GM23338 (cell line): ENCODE measurements around the gene NCSTN. TPM values are rescaled to one million over a fixed set of nuclear protein-coding genes. Genes with fewer than 3 reads are reported as not detected.
A peak's percentile ranks its signal among the peaks of the same experiment; 100 is the strongest.

Experiments used
- ATAC-seq: fragments of 200-7000 bp; cut with Tn5 transposase; 3 replicates; pipeline ENCODE4 v1.9.1; 2020
- DNase-seq: peaks from one replicate; pipeline ENCODE4 v3.0.0-alpha.2; 2015; ENCODE audit warnings: low spot score
- H2AFZ ChIP-seq: fragments of 200-600 bp; sonication (generic); 2 replicates; pipeline ENCODE4 v1.8.0; 2016; ENCODE audit warnings: antibody characterized with exemption, mild to moderate bottlenecking, moderate library complexity
- H3F3A ChIP-seq: fragments of 200-600 bp; sonication (generic); replicated peaks from 2 replicates; pipeline ENCODE4 v1.8.0; 2017; ENCODE audit warnings: antibody characterized with exemption, mixed run types, low read depth
- H3K27ac ChIP-seq: fragments of 200-600 bp; sonication (generic); 2 replicates; pipeline ENCODE4 v1.6.1; 2016; ENCODE audit warnings: low read depth
- H3K27me3 ChIP-seq: fragments of 200-600 bp; sonication (generic); 2 replicates; pipeline ENCODE4 v1.8.0; 2016; ENCODE audit warnings: mild to moderate bottlenecking, mixed run types, moderate library complexity; ENCODE audit not compliant: insufficient read depth
- H3K36me3 ChIP-seq: fragments of 200-600 bp; sonication (generic); 2 replicates; pipeline ENCODE4 v1.8.0; 2016; ENCODE audit warnings: mild to moderate bottlenecking; ENCODE audit not compliant: insufficient read depth
- H3K4me1 ChIP-seq: fragments of 200-600 bp; sonication (generic); 2 replicates; pipeline ENCODE4 v1.8.0; 2016; ENCODE audit warnings: mild to moderate bottlenecking, moderate library complexity; ENCODE audit not compliant: insufficient read depth
- H3K4me2 ChIP-seq: fragments of 200-600 bp; sonication (generic); 2 replicates; pipeline ENCODE4 v1.7.1; 2017; ENCODE audit warnings: mixed run types
- H3K4me3 ChIP-seq: fragments of 200-600 bp; sonication (generic); 2 replicates; pipeline ENCODE4 v1.6.1; 2016; ENCODE audit warnings: mixed run types
- H3K79me2 ChIP-seq: fragments of 200-600 bp; sonication (generic); replicated peaks from 2 replicates; pipeline ENCODE4 v1.8.0; 2017; ENCODE audit warnings: mild to moderate bottlenecking; ENCODE audit not compliant: insufficient read depth
- H3K9me2 ChIP-seq: fragments of 200-600 bp; sonication (generic); 2 replicates; pipeline ENCODE4 v1.8.0; 2017; ENCODE audit not compliant: insufficient read depth
- H4K20me1 ChIP-seq: fragments of 200-600 bp; sonication (generic); replicated peaks from 2 replicates; pipeline ENCODE4 v1.8.0; 2017; ENCODE audit warnings: mild to moderate bottlenecking; ENCODE audit not compliant: insufficient read depth
- H3K27ac Mint-ChIP-seq: 2 replicates; pipeline ENCODE4 v1.8.0; 2020; ENCODE audit warnings: inconsistent platforms, mild to moderate bottlenecking, moderate library complexity, mixed read lengths
- H3K27me3 Mint-ChIP-seq: 3 replicates; pipeline ENCODE4 v1.8.0; 2022; ENCODE audit warnings: low read depth, mild to moderate bottlenecking, moderate library complexity, mixed read lengths, inconsistent platforms; ENCODE audit not compliant: insufficient read depth, poor library complexity
- H3K36me3 Mint-ChIP-seq: 3 replicates; pipeline ENCODE4 v1.8.0; 2021; ENCODE audit warnings: low read depth, mild to moderate bottlenecking, inconsistent platforms, moderate library complexity, mixed read lengths
- H3K4me1 Mint-ChIP-seq: 3 replicates; pipeline ENCODE4 v1.8.0; 2020; ENCODE audit warnings: mild to moderate bottlenecking, inconsistent platforms, mixed read lengths
- H3K4me3 Mint-ChIP-seq: 3 replicates; pipeline ENCODE4 v1.8.0; 2021; ENCODE audit warnings: moderate library complexity, mild to moderate bottlenecking, inconsistent platforms, mixed read lengths
- H3K9me3 Mint-ChIP-seq: 3 replicates; pipeline ENCODE4 v1.8.0; 2020; ENCODE audit warnings: moderate library complexity, mild to moderate bottlenecking, inconsistent platforms, mixed read lengths
- CREB1 ChIP-seq: fragments of 250-450 bp; sonication (Bioruptor Pico); IDR thresholded peaks from 2 replicates; pipeline ENCODE4 v1.5.0; 2020; ENCODE audit warnings: low read depth, mild to moderate bottlenecking, moderate library complexity
- CTCF ChIP-seq, 2 experiments: fragments of 200-600 bp in 1 of 2; sonication (generic) in 1 of 2; conservative IDR thresholded peaks; 2 replicates each; pipeline versions ENCODE4 v1.5.1 to v1.6.1; 2016 to 2017; ENCODE audit warnings: antibody characterized with exemption in 2 of 2, low read depth in 2 of 2, mild to moderate bottlenecking in 2 of 2, moderate library complexity in 1 of 2
- ETS1 ChIP-seq: IDR thresholded peaks from 2 replicates; pipeline ENCODE4 v1.6.1; 2016; ENCODE audit warnings: antibody characterized with exemption
- EZH2 ChIP-seq: fragments of 200-600 bp; sonication (generic); IDR thresholded peaks from one replicate; pipeline ENCODE4 v1.8.0; 2017; ENCODE audit warnings: antibody characterized with exemption, mild to moderate bottlenecking, low read depth; ENCODE audit not compliant: unreplicated experiment
- EZH2phosphoT487 ChIP-seq: fragments of 200-600 bp; sonication (generic); IDR thresholded peaks from one replicate; pipeline ENCODE4 v1.8.1; 2018; ENCODE audit warnings: antibody characterized with exemption; ENCODE audit not compliant: unreplicated experiment
- JUNB ChIP-seq: IDR thresholded peaks from one replicate; pipeline ENCODE4 v1.6.1; 2016; ENCODE audit warnings: antibody characterized with exemption; ENCODE audit not compliant: unreplicated experiment
- NANOG ChIP-seq: IDR thresholded peaks from 2 replicates; pipeline ENCODE4 v1.6.1; 2016; ENCODE audit warnings: antibody characterized with exemption, borderline replicate concordance
- POLR2AphosphoS5 ChIP-seq: IDR thresholded peaks from 2 replicates; pipeline ENCODE4 v1.6.1; 2016; ENCODE audit warnings: antibody characterized with exemption, low read depth
- REST ChIP-seq: IDR thresholded peaks from one replicate; pipeline ENCODE4 v1.6.1; 2018; ENCODE audit warnings: antibody characterized with exemption; ENCODE audit not compliant: unreplicated experiment
- STAT1 ChIP-seq: IDR thresholded peaks from one replicate; pipeline ENCODE4 v1.6.1; 2016; ENCODE audit warnings: antibody characterized with exemption; ENCODE audit not compliant: unreplicated experiment
- ZNF114 ChIP-seq: fragments of 250-450 bp; sonication (Bioruptor Pico); IDR thresholded peaks from 2 replicates; pipeline ENCODE4 v1.5.0; 2020; ENCODE audit warnings: mild to moderate bottlenecking, moderate library complexity
- ZNF331 ChIP-seq: fragments of 250-450 bp; sonication (Bioruptor Pico); IDR thresholded peaks from 2 replicates; pipeline ENCODE4 v1.5.0; 2020; ENCODE audit warnings: low read depth, mild to moderate bottlenecking, moderate library complexity
- ZNF462 ChIP-seq: fragments of 250-450 bp; sonication (Bioruptor Pico); IDR thresholded peaks from 2 replicates; pipeline ENCODE4 v1.5.0; 2020; ENCODE audit warnings: mild to moderate bottlenecking, moderate library complexity
- polyA plus RNA-seq: library from polyadenylated mRNA; unstranded; fragments of >200 nt; fragmentation: Nextera tagmentation; extraction: Ambion mirVana; gene quantifications from 2 replicates; pipeline ENCODE4 v1.2.1, GENCODE V29; 2016
- total RNA-seq: library from RNA; depleted of rRNA; stranded (reverse); fragments of >200 nt; shearing (Covaris generic); gene quantifications from 2 replicates; pipeline ENCODE4 v1.2.3, GENCODE V29; 2014

NCSTN gene
- total and polyA plus RNA-seq, 2 experiments from 2014 or later, result 36.0 to 45.9 TPM

- no peak for ATAC-seq
- Mint-ChIP-seq H3K4me3 (no peak overlapping the region), H3K9me3 (no peaks in the 10 kb centered on the region), H3K27ac (no peak overlapping the region), H3K36me3 (no peaks in the 10 kb centered on the region; the same call in 2 of the 3 replicates), H3K4me1 (peaks cover 48% of the 10 kb centered on the region), H3K27me3 (peaks cover 6% of the 10 kb centered on the region)
- Histone ChIP-seq H3K4me2 (no peak overlapping the region; the same call in 1 of the 2 replicates), H3K4me3 (no peak overlapping the region), H3K27ac (no peak overlapping the region), H2AFZ (peak overlapping the region; percentile 69), H3K9me2 (no peaks in the 10 kb centered on the region), H3K79me2 (no peaks in the 10 kb centered on the region), H3K36me3 (no peaks in the 10 kb centered on the region), H4K20me1 (no peaks in the 10 kb centered on the region; the same call in 1 of the 2 replicates), H3F3A (0 out of 2 replicates have a peak, but pooled peaks cover 6% of the 10 kb centered on the region), H3K27me3 (no peaks in the 10 kb centered on the region), H3K4me1 (peaks cover 27% of the 10 kb centered on the region)
- TF ChIP-seq REST (no peak), STAT1 (no peak), CTCF (conservative IDR thresholded peaks at IDR 0.05; ENCODE audit: low read depth in 2 of 2) (no peak), EZH2phosphoT487 (no peak), ZNF462 (CRISPR knock-in tag) (no peak), NANOG (no peak), JUNB (no peak), ZNF331 (CRISPR knock-in tag) (no peak), ZNF114 (no peak), POLR2AphosphoS5 (no peak), EZH2 (no peak), ETS1 (no peak), CREB1 (CRISPR knock-in tag) (no peak)
- peak; percentile 10 for DNase-seq
Observed at GRCh38 chr1:160370561-160371345, 27.6 kb downstream of the NCSTN start.
